HUES64 (cell line): ENCODE results near the gene SSBP2.

Source experiments
- H3K27ac ChIP-seq: 2 replicates; pipeline ENCODE4 v1.7.0; 2013; ENCODE audit warnings: low read depth, low read length, inconsistent platforms
- H3K27me3 ChIP-seq: 2 replicates; pipeline ENCODE4 v1.6.1; 2013; ENCODE audit warnings: mild to moderate bottlenecking, low read length; ENCODE audit not compliant: insufficient read depth
- H3K36me3 ChIP-seq: 2 replicates; pipeline ENCODE4 v1.6.1; 2013; ENCODE audit warnings: mild to moderate bottlenecking, low read length; ENCODE audit not compliant: insufficient read depth
- H3K4me1 ChIP-seq: 2 replicates; pipeline ENCODE4 v1.6.1; 2013; ENCODE audit warnings: mild to moderate bottlenecking, low read length, moderate library complexity; ENCODE audit not compliant: insufficient read depth
- H3K4me3 ChIP-seq: 2 replicates; pipeline ENCODE4 v1.5.1; 2013; ENCODE audit warnings: mild to moderate bottlenecking, low read length, moderate library complexity
- H3K9ac ChIP-seq: 2 replicates; pipeline ENCODE4 v1.6.1; 2013; ENCODE audit warnings: mild to moderate bottlenecking, low read depth, low read length
- H3K9me3 ChIP-seq: 2 replicates; pipeline ENCODE4 v1.6.1; 2013; ENCODE audit warnings: low read depth, low read length; ENCODE audit not compliant: insufficient read depth
- WGBS: fragments of 150-250, 120-280 bp; methylation state at CpG from one replicate; pipeline ENCODE4 v1.1.7; 2013; ENCODE audit warnings: missing lambda C conversion rate; 5-methylcytosine and 5-hydroxymethylcytosine counted together

The SSBP2 gene

GRCh38 chr5:81524015-81524414, 226.9 kb downstream of the SSBP2 start:
- Histone ChIP-seq H3K9ac (no peak overlapping the region), H3K27ac (no peak overlapping the region), H3K9me3 (no peaks in the 10 kb centered on the region), H3K36me3 (no peaks in the 10 kb centered on the region), H3K27me3 (no peaks in the 10 kb centered on the region), H3K4me3 (no peak overlapping the region), H3K4me1 (peaks cover 21% of the 10 kb centered on the region; the same call in 1 of the 2 replicates)

GRCh38 chr5:81522571-81522970, 228.3 kb downstream of the SSBP2 start:
- H3K4me3 ChIP-seq: no peak overlapping the region
- 95% methylated on average over 1 of the region's 1 CpG for WGBS
- no peaks in the 10 kb centered on the region for H3K36me3 ChIP-seq
- H3K9ac ChIP-seq: no peak overlapping the region
- H3K9me3 ChIP-seq: no peaks in the 10 kb centered on the region
- H3K27ac ChIP-seq: no peak overlapping the region
- H3K4me1 ChIP-seq: peaks cover 21% of the 10 kb centered on the region; the same call in 1 of the 2 replicates
- H3K27me3 ChIP-seq: no peaks in the 10 kb centered on the region

GRCh38 chr5:81520769-81521168, 230.1 kb downstream of the SSBP2 start:
- Histone ChIP-seq H3K36me3 (no peaks in the 10 kb centered on the region), H3K9ac (no peak overlapping the region), H3K9me3 (no peaks in the 10 kb centered on the region), H3K27me3 (no peaks in the 10 kb centered on the region), H3K27ac (no peak overlapping the region), H3K4me3 (no peak overlapping the region), H3K4me1 (peaks cover 21% of the 10 kb centered on the region; the same call in 1 of the 2 replicates)

GRCh38 chr5:81519217-81519905, 231.5 kb downstream of the SSBP2 start:
- H3K4me3 ChIP-seq: no peak overlapping the region
- 94% methylated on average over 2 of the region's 2 CpGs for WGBS
- H3K4me1 ChIP-seq: peaks cover 12% of the 10 kb centered on the region; the same call in 1 of the 2 replicates
- H3K9ac ChIP-seq: no peak overlapping the region
- H3K27me3 ChIP-seq: no peaks in the 10 kb centered on the region
- no peak overlapping the region for H3K27ac ChIP-seq
- H3K36me3 ChIP-seq: no peaks in the 10 kb centered on the region
- H3K9me3 ChIP-seq: no peaks in the 10 kb centered on the region

GRCh38 chr5:81517462-81517861, 233.4 kb downstream of the SSBP2 start:
- Histone ChIP-seq H3K9me3 (no peaks in the 10 kb centered on the region), H3K27me3 (no peaks in the 10 kb centered on the region), H3K36me3 (no peaks in the 10 kb centered on the region), H3K4me3 (no peak overlapping the region), H3K27ac (no peak overlapping the region), H3K4me1 (no peaks in the 10 kb centered on the region), H3K9ac (no peak overlapping the region)

- Histone ChIP-seq H3K4me3 (no peak overlapping the region), H3K9ac (no peak overlapping the region), H3K27me3 (no peaks in the 10 kb centered on the region), H3K36me3 (no peaks in the 10 kb centered on the region), H3K27ac (no peak overlapping the region), H3K9me3 (no peaks in the 10 kb centered on the region), H3K4me1 (no peaks in the 10 kb centered on the region)
These were observed 234.8 kb downstream of the SSBP2 start for GRCh38 chr5:81516091-81516490.

- no peak overlapping the region for H3K4me3 ChIP-seq
- H3K36me3 ChIP-seq: no peaks in the 10 kb centered on the region
- no peak overlapping the region for H3K9ac ChIP-seq
- H3K27me3 ChIP-seq: no peaks in the 10 kb centered on the region
- no peaks in the 10 kb centered on the region for H3K4me1 ChIP-seq
- H3K9me3 ChIP-seq: no peaks in the 10 kb centered on the region
- H3K27ac ChIP-seq: no peak overlapping the region
These were observed 236.9 kb downstream of the SSBP2 start for GRCh38 chr5:81513982-81514381.

GRCh38 chr5:81513473-81513872, 237.4 kb downstream of the SSBP2 start:
- H3K4me3 ChIP-seq: no peak overlapping the region
- 97% methylated on average over 1 of the region's 2 CpGs for WGBS
- H3K9ac ChIP-seq: no peak overlapping the region
- H3K9me3 ChIP-seq: no peaks in the 10 kb centered on the region
- no peaks in the 10 kb centered on the region for H3K4me1 ChIP-seq
- no peaks in the 10 kb centered on the region for H3K36me3 ChIP-seq
- H3K27ac ChIP-seq: no peak overlapping the region
- no peaks in the 10 kb centered on the region for H3K27me3 ChIP-seq

- H3K9ac ChIP-seq: no peak overlapping the region
- 67% methylated on average over 1 of the region's 2 CpGs for WGBS
- peaks cover 8% of the 10 kb centered on the region; the same call in 1 of the 2 replicates for H3K4me1 ChIP-seq
These were observed 243.9 kb downstream of the SSBP2 start for GRCh38 chr5:81506900-81507588.

GRCh38 chr5:81506378-81506777, 244.5 kb downstream of the SSBP2 start:
- Histone ChIP-seq H3K4me1 (peaks cover 8% of the 10 kb centered on the region; the same call in 1 of the 2 replicates), H3K9ac (no peak overlapping the region), H3K27me3 (no peaks in the 10 kb centered on the region), H3K9me3 (no peaks in the 10 kb centered on the region), H3K4me3 (no peak overlapping the region), H3K27ac (no peak overlapping the region), H3K36me3 (no peaks in the 10 kb centered on the region)
- no CpG with 5 or more reads among the region's 1 CpG for WGBS

More at GRCh38 chr5:81506900-81507588, 243.9 kb downstream of the SSBP2 start:
- no peak overlapping the region for H3K27ac ChIP-seq
- no peaks in the 10 kb centered on the region for H3K9me3 ChIP-seq
- no peaks in the 10 kb centered on the region for H3K36me3 ChIP-seq
- H3K27me3 ChIP-seq: no peaks in the 10 kb centered on the region
- no peak overlapping the region for H3K4me3 ChIP-seq

- Histone ChIP-seq H3K9ac (no peak overlapping the region), H3K4me1 (peaks cover 8% of the 10 kb centered on the region; the same call in 1 of the 2 replicates), H3K4me3 (no peak overlapping the region), H3K27me3 (no peaks in the 10 kb centered on the region), H3K36me3 (no peaks in the 10 kb centered on the region), H3K9me3 (no peaks in the 10 kb centered on the region), H3K27ac (no peak overlapping the region)
- WGBS: 100% methylated on average over 1 of the region's 1 CpG
These were observed 245.2 kb downstream of the SSBP2 start for GRCh38 chr5:81505672-81506071.
